ENCODE data around the gene PPP6R2.

DNA sequence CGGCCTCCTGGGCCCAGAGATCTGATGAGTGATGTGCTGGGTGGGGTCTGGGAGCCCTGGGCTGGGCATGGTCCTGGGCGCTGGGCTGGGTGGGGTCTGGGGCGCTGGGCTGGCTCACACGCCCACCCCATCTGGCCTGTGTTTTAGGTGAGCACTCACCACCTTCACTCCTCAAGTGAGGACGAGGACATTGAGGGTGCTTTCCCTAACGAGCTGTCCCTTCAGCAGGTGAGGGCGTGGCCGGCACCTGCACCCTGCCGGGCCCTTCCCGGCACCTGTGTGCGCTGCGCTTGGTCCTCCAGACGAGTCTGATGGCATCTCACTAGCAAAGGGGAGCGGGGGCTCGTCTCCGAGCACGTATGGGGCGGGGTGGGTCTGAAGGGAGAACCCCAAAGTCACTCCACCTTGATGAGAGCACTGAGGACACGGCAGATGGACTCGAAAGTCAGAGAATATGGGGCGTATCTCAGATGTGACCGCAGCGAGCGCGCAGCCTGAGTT lies 93.8 kb downstream of the PPP6R2 start:
- TF ChIP-seq, protein P1, sequence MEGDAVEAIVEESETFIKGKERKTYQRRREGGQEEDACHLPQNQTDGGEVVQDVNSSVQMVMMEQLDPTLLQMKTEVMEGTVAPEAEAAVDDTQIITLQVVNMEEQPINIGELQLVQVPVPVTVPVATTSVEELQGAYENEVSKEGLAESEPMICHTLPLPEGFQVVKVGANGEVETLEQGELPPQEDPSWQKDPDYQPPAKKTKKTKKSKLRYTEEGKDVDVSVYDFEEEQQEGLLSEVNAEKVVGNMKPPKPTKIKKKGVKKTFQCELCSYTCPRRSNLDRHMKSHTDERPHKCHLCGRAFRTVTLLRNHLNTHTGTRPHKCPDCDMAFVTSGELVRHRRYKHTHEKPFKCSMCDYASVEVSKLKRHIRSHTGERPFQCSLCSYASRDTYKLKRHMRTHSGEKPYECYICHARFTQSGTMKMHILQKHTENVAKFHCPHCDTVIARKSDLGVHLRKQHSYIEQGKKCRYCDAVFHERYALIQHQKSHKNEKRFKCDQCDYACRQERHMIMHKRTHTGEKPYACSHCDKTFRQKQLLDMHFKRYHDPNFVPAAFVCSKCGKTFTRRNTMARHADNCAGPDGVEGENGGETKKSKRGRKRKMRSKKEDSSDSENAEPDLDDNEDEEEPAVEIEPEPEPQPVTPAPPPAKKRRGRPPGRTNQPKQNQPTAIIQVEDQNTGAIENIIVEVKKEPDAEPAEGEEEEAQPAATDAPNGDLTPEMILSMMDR (IDR thresholded peaks at IDR 0.05 in 2 of 3, conservative IDR thresholded peaks at IDR 0.05 in 1 of 3; ENCODE audit: borderline replicate concordance in 1 of 3, insufficient read depth in 1 of 3, low read depth in 2 of 3, low read length in 2 of 3): no peak
- no peak for TF ChIP-seq FOSL1 (IDR thresholded peaks at IDR 0.05; ENCODE audit: low read depth)
- TF ChIP-seq, protein P2, sequence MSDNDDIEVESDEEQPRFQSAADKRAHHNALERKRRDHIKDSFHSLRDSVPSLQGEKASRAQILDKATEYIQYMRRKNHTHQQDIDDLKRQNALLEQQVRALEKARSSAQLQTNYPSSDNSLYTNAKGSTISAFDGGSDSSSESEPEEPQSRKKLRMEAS (IDR thresholded peaks at IDR 0.05): no peak
- no peak for TF ChIP-seq SP1 (IDR thresholded peaks at IDR 0.05; ENCODE audit: low read depth)
- no peak for TF ChIP-seq EZH2 (IDR thresholded peaks at IDR 0.05)
- no peak for TF ChIP-seq JUND (IDR thresholded peaks at IDR 0.05)
- TF ChIP-seq, protein P3, sequence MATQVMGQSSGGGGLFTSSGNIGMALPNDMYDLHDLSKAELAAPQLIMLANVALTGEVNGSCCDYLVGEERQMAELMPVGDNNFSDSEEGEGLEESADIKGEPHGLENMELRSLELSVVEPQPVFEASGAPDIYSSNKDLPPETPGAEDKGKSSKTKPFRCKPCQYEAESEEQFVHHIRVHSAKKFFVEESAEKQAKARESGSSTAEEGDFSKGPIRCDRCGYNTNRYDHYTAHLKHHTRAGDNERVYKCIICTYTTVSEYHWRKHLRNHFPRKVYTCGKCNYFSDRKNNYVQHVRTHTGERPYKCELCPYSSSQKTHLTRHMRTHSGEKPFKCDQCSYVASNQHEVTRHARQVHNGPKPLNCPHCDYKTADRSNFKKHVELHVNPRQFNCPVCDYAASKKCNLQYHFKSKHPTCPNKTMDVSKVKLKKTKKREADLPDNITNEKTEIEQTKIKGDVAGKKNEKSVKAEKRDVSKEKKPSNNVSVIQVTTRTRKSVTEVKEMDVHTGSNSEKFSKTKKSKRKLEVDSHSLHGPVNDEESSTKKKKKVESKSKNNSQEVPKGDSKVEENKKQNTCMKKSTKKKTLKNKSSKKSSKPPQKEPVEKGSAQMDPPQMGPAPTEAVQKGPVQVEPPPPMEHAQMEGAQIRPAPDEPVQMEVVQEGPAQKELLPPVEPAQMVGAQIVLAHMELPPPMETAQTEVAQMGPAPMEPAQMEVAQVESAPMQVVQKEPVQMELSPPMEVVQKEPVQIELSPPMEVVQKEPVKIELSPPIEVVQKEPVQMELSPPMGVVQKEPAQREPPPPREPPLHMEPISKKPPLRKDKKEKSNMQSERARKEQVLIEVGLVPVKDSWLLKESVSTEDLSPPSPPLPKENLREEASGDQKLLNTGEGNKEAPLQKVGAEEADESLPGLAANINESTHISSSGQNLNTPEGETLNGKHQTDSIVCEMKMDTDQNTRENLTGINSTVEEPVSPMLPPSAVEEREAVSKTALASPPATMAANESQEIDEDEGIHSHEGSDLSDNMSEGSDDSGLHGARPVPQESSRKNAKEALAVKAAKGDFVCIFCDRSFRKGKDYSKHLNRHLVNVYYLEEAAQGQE (IDR thresholded peaks at IDR 0.05; ENCODE audit: low read depth): no peak
- TF ChIP-seq POLR2A (IDR thresholded peaks at IDR 0.05; ENCODE audit: borderline replicate concordance, extremely low read depth, insufficient read depth, insufficient read length): no peak
